ENCODE measurements around the gene DLG2.
A peak's percentile ranks its signal among the peaks of the same experiment; 100 is the strongest.
"Not testable (repeated sequence)": the region's sequence is repeated elsewhere in the genome, so short reads cannot be mapped to it uniquely, and the experiment has no call there.

DLG2 gene

DNA sequence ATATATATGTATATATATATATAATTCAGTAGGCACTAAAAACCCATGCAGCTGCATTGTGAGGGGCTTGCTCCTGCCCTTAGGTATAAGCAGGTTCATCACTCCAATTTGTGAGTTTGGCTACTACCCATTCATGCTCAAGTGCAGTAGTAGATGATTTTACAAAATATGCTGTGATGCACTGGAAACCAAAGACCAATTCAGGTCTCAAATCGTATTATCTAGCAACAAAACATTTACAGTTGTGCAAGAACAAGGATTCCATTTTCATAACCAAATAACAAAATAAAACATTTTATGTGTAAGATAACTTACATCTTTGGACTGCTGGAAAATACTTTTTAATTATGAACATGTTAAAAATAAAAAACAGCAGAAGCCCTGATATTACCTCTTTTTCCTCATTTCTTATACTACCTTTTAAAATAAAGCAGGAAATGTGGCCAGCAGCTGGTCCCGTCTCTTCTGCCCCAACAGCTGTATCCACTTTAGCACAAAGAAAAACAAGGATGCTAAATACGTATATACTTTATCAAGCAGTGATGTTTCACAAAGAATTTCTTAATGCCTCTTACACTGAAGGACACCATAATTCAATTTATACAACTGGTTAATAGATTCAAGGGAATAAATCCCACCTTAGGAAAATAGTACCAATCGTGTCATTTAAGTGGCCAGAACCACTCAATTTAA lies 35.0 kb upstream of the DLG2 start:
- Histone ChIP-seq H3K4me3 (ENCODE audit: low read depth, low read length) (peak overlapping the region; percentile 95), H3K36me3 (ENCODE audit: control insufficient read depth, insufficient read depth, low read length) (no peaks in the 10 kb centered on the region), H3K9me3 (ENCODE audit: control insufficient read depth, insufficient read depth, low read length) (no peaks in the 10 kb centered on the region), H3K4me1 (ENCODE audit: control insufficient read depth, insufficient read depth, low read length) (peaks cover 2% of the 10 kb centered on the region), H3K27me3 (ENCODE audit: control insufficient read depth, insufficient read depth, low read length) (no peaks in the 10 kb centered on the region), H3K9ac (ENCODE audit: low read depth, low read length) (no peak overlapping the region)

DNA sequence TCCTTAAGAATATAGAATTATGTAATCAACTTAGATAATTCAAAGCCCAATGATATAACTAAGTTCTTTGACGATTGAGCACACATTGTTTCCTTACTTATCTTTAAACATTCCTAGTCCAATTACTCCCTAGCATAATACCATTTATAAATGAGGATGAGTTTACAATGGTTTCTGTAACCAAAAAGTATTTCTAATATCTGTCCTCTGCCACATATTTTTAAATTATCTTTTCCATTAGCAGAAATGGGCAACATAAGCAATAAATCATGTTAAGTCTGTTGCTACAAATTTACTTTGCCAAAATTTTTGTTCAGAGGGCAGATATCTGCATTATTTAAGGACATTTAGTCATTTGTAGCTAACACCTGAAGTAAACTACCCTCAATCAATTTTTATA lies 31.0 kb upstream of the DLG2 start:
- H3K9me3 ChIP-seq (ENCODE audit: control insufficient read depth, insufficient read depth, low read length), result no peaks in the 10 kb centered on the region
- peaks cover 5% of the 10 kb centered on the region for H3K36me3 ChIP-seq (ENCODE audit: control insufficient read depth, insufficient read depth, low read length)
- no peak overlapping the region for H3K9ac ChIP-seq (ENCODE audit: low read depth, low read length)
- H3K4me1 ChIP-seq (ENCODE audit: control insufficient read depth, insufficient read depth, low read length), result no peaks in the 10 kb centered on the region
- no peaks in the 10 kb centered on the region for H3K27me3 ChIP-seq (ENCODE audit: control insufficient read depth, insufficient read depth, low read length)
- H3K4me3 ChIP-seq (ENCODE audit: low read depth, low read length), result no peak overlapping the region

DNA sequence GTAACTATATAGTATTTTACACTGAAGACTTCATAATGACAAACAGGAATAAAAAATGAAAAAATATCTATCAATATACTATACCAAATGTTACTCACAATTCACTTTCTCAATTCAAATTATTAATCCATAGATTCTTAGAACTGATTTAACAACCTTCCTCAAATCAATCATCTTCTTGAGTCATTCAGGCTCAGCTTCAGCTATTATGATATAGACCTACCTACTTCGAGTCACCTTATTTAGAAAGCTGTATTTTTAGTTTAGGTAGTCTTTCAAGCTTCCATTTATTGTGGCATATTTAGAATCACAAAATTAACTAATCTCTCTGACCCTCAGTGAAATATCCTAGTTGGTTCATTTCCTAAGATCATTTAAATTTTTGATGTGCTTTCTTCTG lies 29.6 kb upstream of the DLG2 start:
- no peaks in the 10 kb centered on the region for H3K9me3 ChIP-seq (ENCODE audit: control insufficient read depth, insufficient read depth, low read length)
- no peak overlapping the region for H3K9ac ChIP-seq (ENCODE audit: low read depth, low read length)
- H3K4me1 ChIP-seq (ENCODE audit: control insufficient read depth, insufficient read depth, low read length), result no peaks in the 10 kb centered on the region
- peaks cover 5% of the 10 kb centered on the region for H3K36me3 ChIP-seq (ENCODE audit: control insufficient read depth, insufficient read depth, low read length)
- H3K27me3 ChIP-seq (ENCODE audit: control insufficient read depth, insufficient read depth, low read length), result no peaks in the 10 kb centered on the region
- H3K4me3 ChIP-seq (ENCODE audit: low read depth, low read length), result no peak overlapping the region

DNA sequence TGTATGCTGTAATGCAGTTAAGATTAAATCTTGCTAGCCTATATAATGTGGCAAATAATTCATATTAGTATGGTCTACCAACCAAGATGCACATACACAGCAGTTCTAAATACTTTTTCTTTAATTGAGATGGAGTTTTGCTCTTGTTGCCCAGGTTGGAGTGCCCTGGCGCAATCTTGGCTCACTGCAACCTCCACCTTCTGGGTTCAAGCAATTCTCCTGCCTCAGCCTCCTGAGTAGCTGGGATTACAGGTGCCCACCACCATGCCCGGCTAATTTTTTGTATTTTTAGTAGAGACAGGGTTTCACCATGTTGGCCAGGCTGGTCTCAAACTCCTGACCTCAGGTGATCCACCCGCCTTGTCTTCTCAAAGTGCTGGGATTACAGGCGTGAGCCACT lies 27.2 kb upstream of the DLG2 start:
- not testable (repeated sequence) for H3K27me3 ChIP-seq (ENCODE audit: control insufficient read depth, insufficient read depth, low read length); H3K4me3 ChIP-seq (ENCODE audit: low read depth, low read length); H3K36me3 ChIP-seq (ENCODE audit: control insufficient read depth, insufficient read depth, low read length); H3K4me1 ChIP-seq (ENCODE audit: control insufficient read depth, insufficient read depth, low read length); H3K9me3 ChIP-seq (ENCODE audit: control insufficient read depth, insufficient read depth, low read length); H3K9ac ChIP-seq (ENCODE audit: low read depth, low read length)

DNA sequence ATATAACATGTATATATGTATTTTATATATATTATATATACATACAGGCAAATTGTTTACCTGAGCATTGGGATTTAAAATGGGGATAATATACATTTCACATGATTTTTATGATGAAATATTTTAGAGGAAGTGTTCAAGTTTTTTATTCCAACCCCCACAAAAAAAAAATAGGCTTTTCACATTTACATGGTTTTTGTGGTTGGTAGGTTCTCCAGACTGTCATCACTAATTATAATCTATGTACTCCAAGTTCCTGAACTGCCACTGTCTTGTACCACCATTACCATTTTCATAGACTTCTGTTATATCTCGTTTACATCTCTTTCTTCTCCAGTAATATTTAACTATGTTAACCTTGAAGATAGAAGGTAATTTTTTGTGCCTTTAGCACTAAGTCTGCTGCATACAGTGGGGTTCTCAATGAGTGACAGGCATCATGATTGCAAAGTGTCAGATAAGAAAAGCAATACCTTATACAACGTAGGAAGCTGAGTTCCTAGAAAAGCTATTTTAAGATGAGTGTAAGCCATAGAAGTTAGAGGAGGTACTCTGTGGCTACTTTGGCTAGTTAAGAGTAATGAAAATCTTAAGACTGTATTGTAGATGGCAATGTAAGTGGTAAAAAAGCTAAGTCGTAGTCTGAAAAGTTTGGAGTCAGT lies 25.8 kb upstream of the DLG2 start:
- Histone ChIP-seq H3K4me1 (ENCODE audit: control insufficient read depth, insufficient read depth, low read length) (no peaks in the 10 kb centered on the region), H3K9ac (ENCODE audit: low read depth, low read length) (no peak overlapping the region), H3K36me3 (ENCODE audit: control insufficient read depth, insufficient read depth, low read length) (peaks cover 5% of the 10 kb centered on the region), H3K27me3 (ENCODE audit: control insufficient read depth, insufficient read depth, low read length) (no peaks in the 10 kb centered on the region), H3K9me3 (ENCODE audit: control insufficient read depth, insufficient read depth, low read length) (no peaks in the 10 kb centered on the region), H3K4me3 (ENCODE audit: low read depth, low read length) (no peak overlapping the region)

DNA sequence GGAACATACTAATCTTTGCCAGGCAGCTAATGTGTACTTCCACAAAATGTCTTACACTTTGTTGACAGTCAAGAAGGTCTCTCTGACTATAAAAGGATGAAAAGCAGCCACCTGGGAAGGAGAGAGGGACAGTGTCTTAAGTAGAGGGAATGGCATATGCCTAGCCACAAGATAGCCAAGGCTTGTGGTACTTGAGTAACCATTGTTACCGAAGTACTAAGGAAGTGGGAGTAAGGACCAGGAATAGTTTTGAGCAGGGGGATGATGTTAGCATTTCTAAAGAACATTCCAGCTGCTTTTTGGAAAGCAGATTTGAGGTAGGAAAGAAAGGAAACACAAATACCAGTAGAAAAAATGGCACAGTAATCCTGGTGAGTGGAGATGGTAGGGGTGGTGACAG lies 24.0 kb upstream of the DLG2 start:
- Histone ChIP-seq H3K9ac (ENCODE audit: low read depth, low read length) (no peak overlapping the region), H3K27me3 (ENCODE audit: control insufficient read depth, insufficient read depth, low read length) (no peaks in the 10 kb centered on the region), H3K4me3 (ENCODE audit: low read depth, low read length) (no peak overlapping the region), H3K4me1 (ENCODE audit: control insufficient read depth, insufficient read depth, low read length) (no peaks in the 10 kb centered on the region), H3K9me3 (ENCODE audit: control insufficient read depth, insufficient read depth, low read length) (no peaks in the 10 kb centered on the region), H3K36me3 (ENCODE audit: control insufficient read depth, insufficient read depth, low read length) (peaks cover 4% of the 10 kb centered on the region)

DNA sequence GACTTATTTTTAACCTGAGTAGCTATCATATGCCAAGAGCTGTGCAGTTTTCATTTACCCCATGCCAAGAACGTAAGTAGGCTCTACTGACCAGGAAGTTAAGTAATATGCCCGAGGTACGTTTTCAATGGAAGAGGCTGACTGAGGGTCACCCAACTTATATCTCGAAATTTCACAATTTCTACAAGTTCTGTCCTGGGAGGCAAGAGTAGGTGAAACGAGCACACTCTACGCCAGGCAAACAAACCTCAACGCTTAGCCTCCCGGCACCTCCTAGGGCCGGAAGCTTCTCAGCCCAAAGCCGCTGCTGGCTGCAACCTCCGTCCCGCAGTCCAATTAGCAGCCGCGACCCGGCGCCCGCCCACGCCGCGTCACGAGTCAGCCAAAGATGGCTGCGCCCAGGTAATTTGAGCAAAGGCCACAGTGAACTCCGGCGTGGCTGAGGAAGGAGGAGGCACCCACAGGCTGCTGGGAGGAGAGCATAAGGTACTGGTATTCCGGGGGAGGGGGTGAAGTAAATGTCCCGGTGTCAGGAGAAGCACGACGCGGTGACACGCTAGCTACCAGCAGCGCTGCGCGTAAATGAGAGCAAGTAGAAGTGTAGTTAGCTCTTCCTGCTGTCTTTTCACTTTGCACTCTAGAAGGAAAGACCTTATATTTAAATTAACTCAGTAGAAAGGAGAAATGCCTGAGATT lies 20.6 kb upstream of the DLG2 start, which contains the start of gene TMEM126A:
Gene TMEM126A (plus strand): TSS at position 364 of the 696 bp plus-strand sequence. CDS start 2,289 bp downstream, outside the sequence.
- no peaks in the 10 kb centered on the region for H3K9me3 ChIP-seq (ENCODE audit: control insufficient read depth, insufficient read depth, low read length)
- no peaks in the 10 kb centered on the region for H3K4me1 ChIP-seq (ENCODE audit: control insufficient read depth, insufficient read depth, low read length)
- H3K4me3 ChIP-seq (ENCODE audit: low read depth, low read length), result peak within 1 kb of the TSS; percentile 68
- H3K27me3 ChIP-seq (ENCODE audit: control insufficient read depth, insufficient read depth, low read length), result no peaks in the 10 kb centered on the region
- H3K36me3 ChIP-seq (ENCODE audit: control insufficient read depth, insufficient read depth, low read length), result no peaks in the 10 kb centered on the region
- peak within 1 kb of the TSS; percentile 76 for H3K9ac ChIP-seq (ENCODE audit: low read depth, low read length)

DNA sequence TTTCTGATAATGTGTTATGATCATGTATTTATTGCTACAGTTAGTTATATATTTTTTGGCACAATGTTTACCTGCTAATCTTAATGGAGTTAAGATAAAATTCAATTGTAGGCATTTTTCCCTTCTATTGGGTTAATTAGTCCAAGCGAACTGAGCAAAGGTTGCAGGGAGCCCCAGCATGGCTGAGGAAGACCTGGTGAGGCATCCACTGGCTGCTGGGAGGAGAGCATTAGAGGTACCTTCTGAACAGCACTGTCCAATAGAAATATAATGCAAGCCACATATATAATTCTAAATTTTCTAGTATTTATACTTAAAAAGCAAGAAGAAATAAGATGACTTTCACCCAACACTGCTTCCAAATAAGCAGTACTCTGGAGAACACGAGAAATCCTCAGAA lies 19.9 kb upstream of the DLG2 start:
- H3K4me1 ChIP-seq (ENCODE audit: control insufficient read depth, insufficient read depth, low read length), result no peaks in the 10 kb centered on the region
- H3K9ac ChIP-seq (ENCODE audit: low read depth, low read length), result peak overlapping the region; percentile 76
- H3K27me3 ChIP-seq (ENCODE audit: control insufficient read depth, insufficient read depth, low read length), result no peaks in the 10 kb centered on the region
- no peaks in the 10 kb centered on the region for H3K9me3 ChIP-seq (ENCODE audit: control insufficient read depth, insufficient read depth, low read length)
- no peaks in the 10 kb centered on the region for H3K36me3 ChIP-seq (ENCODE audit: control insufficient read depth, insufficient read depth, low read length)
- peak overlapping the region; percentile 68 for H3K4me3 ChIP-seq (ENCODE audit: low read depth, low read length)

DNA sequence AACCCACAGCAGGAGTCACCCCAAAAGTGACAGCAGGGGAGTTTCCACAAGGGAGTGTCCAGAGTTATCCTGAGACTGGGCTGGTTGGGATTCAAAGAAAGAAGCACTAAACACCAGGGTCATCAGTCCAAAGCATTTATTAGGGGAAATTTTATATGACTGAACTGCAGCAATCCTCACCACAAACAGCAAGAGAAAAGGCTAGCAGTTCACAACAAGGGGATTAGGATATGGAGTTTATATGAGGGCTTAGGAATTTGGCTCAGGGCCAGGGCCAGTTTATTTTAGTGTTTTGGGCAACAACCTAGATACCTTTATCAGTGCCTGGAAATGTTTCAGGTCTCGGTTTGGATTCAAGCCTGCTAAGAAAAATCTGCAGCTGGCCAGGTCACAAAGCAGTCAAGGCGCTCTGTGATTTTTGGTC lies 16.1 kb upstream of the DLG2 start:
- no peaks in the 10 kb centered on the region for H3K4me1 ChIP-seq (ENCODE audit: control insufficient read depth, insufficient read depth, low read length)
- H3K9ac ChIP-seq (ENCODE audit: low read depth, low read length), result no peak overlapping the region
- no peak overlapping the region for H3K4me3 ChIP-seq (ENCODE audit: low read depth, low read length)
- no peaks in the 10 kb centered on the region for H3K36me3 ChIP-seq (ENCODE audit: control insufficient read depth, insufficient read depth, low read length)
- H3K27me3 ChIP-seq (ENCODE audit: control insufficient read depth, insufficient read depth, low read length), result no peaks in the 10 kb centered on the region
- H3K9me3 ChIP-seq (ENCODE audit: control insufficient read depth, insufficient read depth, low read length), result no peaks in the 10 kb centered on the region

DNA sequence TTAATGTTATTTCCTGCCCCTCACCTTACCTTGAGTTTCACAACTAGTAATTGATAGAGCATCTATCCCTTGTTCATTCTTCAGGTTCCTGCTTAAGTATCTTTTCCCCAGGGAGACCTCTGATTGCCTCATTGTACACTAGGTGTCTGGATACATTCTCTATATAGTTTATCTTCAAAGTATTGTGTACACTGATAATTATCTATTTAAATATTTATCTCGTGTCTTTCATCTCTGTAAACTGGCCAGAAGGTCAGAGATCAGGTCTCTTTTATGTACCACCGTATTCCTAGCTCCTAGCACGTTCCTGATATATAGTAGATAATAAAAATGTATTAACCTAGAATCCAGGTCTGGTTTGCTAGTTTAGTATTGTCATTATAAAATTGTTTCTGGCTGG lies 7.6 kb upstream of the DLG2 start:
- H3K9me3 ChIP-seq (ENCODE audit: control insufficient read depth, insufficient read depth, low read length), result no peaks in the 10 kb centered on the region
- H3K9ac ChIP-seq (ENCODE audit: low read depth, low read length), result no peak overlapping the region
- H3K4me1 ChIP-seq (ENCODE audit: control insufficient read depth, insufficient read depth, low read length), result peaks cover 2% of the 10 kb centered on the region
- H3K36me3 ChIP-seq (ENCODE audit: control insufficient read depth, insufficient read depth, low read length), result peaks cover 5% of the 10 kb centered on the region
- H3K27me3 ChIP-seq (ENCODE audit: control insufficient read depth, insufficient read depth, low read length), result no peaks in the 10 kb centered on the region
- no peak overlapping the region for H3K4me3 ChIP-seq (ENCODE audit: low read depth, low read length)

DNA sequence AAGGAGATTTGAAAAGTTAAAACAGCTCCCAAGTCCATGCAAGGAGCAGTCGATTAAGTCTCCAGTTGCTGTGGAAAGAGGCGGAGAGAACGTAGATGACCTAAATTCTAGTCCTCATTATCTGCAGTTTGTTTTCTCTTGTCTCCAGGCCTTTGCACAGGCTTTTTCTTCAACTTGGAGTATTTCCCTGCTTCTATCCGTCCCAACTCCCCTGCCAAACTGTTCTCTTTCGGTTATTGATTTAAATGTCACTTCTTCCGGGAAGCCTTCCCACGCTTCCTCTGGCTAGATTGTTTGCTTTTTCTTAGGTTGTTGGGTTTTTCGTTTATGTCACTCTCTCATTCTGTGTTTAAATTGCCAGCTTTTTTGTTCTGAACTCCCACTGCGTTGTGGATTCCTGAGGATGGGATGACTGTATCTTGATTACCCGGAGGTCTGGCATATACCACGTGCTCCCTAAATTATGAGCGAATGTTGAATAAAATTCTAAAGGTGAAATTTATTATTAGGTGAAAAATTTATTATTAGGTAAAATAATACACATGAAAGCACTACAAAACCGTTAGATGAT lies 1.7 kb upstream of the DLG2 start:
- peak overlapping the region; percentile 72 for H3K4me3 ChIP-seq (ENCODE audit: low read depth, low read length)
- H3K9me3 ChIP-seq (ENCODE audit: control insufficient read depth, insufficient read depth, low read length), result no peaks in the 10 kb centered on the region
- peak overlapping the region; percentile 80 for H3K9ac ChIP-seq (ENCODE audit: low read depth, low read length)
- H3K36me3 ChIP-seq (ENCODE audit: control insufficient read depth, insufficient read depth, low read length), result no peaks in the 10 kb centered on the region
- no peaks in the 10 kb centered on the region for H3K27me3 ChIP-seq (ENCODE audit: control insufficient read depth, insufficient read depth, low read length)
- H3K4me1 ChIP-seq (ENCODE audit: control insufficient read depth, insufficient read depth, low read length), result peaks cover 4% of the 10 kb centered on the region
